Esophagus muscularis mucosa (tissue), 4 donors: ENCODE data around the gene BST1. TPM values are rescaled to one million over a fixed set of nuclear protein-coding genes. Genes with fewer than 3 reads are reported as not detected.

Experiments used
- DNase-seq: peaks from one replicate; pipeline ENCODE4 v3.0.0-alpha.2; 2017; ENCODE audit errors: extremely low spot score
- H3K27ac ChIP-seq, 4 donors: fragments of 200-600 bp; sonication (generic); replicated peaks in 1 of 4; 1 replicate in 3 of 4; 2 replicates in 1 of 4; pipeline ENCODE4 v1.5.1; 2016 to 2019; ENCODE audit warnings: mild to moderate bottlenecking in 1 of 4
- H3K27me3 ChIP-seq, 4 donors: fragments of 200-600 bp; sonication (generic); one replicate each; pipeline versions ENCODE4 v1.5.1 to v1.6.0; 2016 to 2019
- H3K36me3 ChIP-seq, 4 donors: fragments of 200-600 bp; sonication (generic); one replicate each; pipeline ENCODE4 v1.5.1; 2016 to 2019
- H3K4me1 ChIP-seq, 4 donors: fragments of 200-600 bp; sonication (generic); one replicate each; pipeline ENCODE4 v1.5.1; 2016 to 2019
- H3K4me3 ChIP-seq, 4 donors: fragments of 200-600 bp; sonication (generic); 1 replicate in 2 of 4; 2 replicates in 2 of 4; pipeline ENCODE4 v1.5.1; 2016 to 2019; ENCODE audit warnings: mild to moderate bottlenecking in 4 of 4, moderate library complexity in 1 of 4
- H3K9me3 ChIP-seq, 4 donors: fragments of 200-600 bp; sonication (generic); 1 replicate in 3 of 4; 2 replicates in 1 of 4; pipeline ENCODE4 v1.5.1; 2016 to 2019
- EP300 ChIP-seq: sonication (generic); formaldehyde crosslinking; IDR thresholded peaks from one replicate; pipeline ENCODE4 v1.6.1; 2017; ENCODE audit warnings: antibody characterized with exemption
- POLR2A ChIP-seq: fragments of 450-650 bp; IDR thresholded peaks from one replicate; pipeline ENCODE4 v1.6.1; 2017; ENCODE audit warnings: antibody characterized with exemption, moderate library complexity, mild to moderate bottlenecking, low read depth
- POLR2AphosphoS5 ChIP-seq, 2 donors: sonication (generic); formaldehyde crosslinking; IDR thresholded peaks; one replicate each; pipeline ENCODE4 v1.6.1; 2017; ENCODE audit warnings: antibody characterized with exemption in 2 of 2
- WGBS: methylation state at CpG from one replicate; pipeline ENCODE4 v1.1.5; 2018; 5-methylcytosine and 5-hydroxymethylcytosine counted together
- intact Hi-C: fragments of 100-400 bp; cut with DNase I; formaldehyde crosslinking; loops from one replicate; pipeline ENCODE4 v1.15.1; 2023
- total RNA-seq, 4 donors: library from RNA; depleted of rRNA; stranded (reverse); fragments of >200 nt; gene quantifications; one replicate each; pipeline versions ENCODE4 v1.1.0 to v1.2.1, GENCODE V29; 2016
- TF ChIP-seq, protein P1 (sequence below), 3 experiments: fragments of 200-600 bp in 2 of 3; fragments of 450-650 bp in 1 of 3; sonication (generic) in 2 of 3; IDR thresholded peaks; one replicate each; pipeline ENCODE4 v1.5.1; 2017 to 2019; ENCODE audit warnings: antibody characterized with exemption in 3 of 3, mild to moderate bottlenecking in 2 of 3, moderate library complexity in 1 of 3

Gene BST1
- total RNA-seq, 4 donors from 2014 or later = 2.5 to 6.0 (median 4.3) TPM

DNA sequence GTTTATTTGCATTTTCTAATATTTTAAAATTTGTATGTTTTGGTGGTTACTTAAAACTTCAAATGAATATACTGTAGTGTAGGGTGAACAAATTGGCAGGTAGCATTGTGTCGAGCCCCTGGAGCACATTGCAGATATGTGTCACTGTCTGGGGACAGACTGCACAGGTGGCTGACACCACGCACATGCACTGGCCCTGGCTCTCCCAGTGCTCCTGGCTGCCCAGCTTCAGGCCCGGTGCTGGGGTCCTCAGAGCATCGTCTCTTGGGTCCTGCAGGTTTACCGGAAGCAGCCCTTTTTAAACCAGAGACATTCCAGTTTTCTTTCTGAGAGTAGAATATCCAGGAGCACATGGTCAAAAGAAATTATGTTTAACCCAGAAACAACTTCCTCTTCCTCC lies 15.6 kb downstream of the BST1 start:
- no peak for TF ChIP-seq EP300
- TF ChIP-seq, protein P1, sequence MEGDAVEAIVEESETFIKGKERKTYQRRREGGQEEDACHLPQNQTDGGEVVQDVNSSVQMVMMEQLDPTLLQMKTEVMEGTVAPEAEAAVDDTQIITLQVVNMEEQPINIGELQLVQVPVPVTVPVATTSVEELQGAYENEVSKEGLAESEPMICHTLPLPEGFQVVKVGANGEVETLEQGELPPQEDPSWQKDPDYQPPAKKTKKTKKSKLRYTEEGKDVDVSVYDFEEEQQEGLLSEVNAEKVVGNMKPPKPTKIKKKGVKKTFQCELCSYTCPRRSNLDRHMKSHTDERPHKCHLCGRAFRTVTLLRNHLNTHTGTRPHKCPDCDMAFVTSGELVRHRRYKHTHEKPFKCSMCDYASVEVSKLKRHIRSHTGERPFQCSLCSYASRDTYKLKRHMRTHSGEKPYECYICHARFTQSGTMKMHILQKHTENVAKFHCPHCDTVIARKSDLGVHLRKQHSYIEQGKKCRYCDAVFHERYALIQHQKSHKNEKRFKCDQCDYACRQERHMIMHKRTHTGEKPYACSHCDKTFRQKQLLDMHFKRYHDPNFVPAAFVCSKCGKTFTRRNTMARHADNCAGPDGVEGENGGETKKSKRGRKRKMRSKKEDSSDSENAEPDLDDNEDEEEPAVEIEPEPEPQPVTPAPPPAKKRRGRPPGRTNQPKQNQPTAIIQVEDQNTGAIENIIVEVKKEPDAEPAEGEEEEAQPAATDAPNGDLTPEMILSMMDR (IDR thresholded peaks at IDR 0.05) = no peak
- no peaks in the 10 kb centered on the region for H3K27me3 ChIP-seq
- H3K27ac ChIP-seq = no peak overlapping the region
- peaks cover 4 to 36% (median 19%) of the 10 kb centered on the region in 4 donors for H3K4me1 ChIP-seq
- H3K36me3 ChIP-seq = no peaks in the 10 kb centered on the region
- intact Hi-C loops = no loop called here
- H3K9me3 ChIP-seq = no peaks in the 10 kb centered on the region
- no peak for DNase-seq
- H3K4me3 ChIP-seq = no peak overlapping the region
- 86% methylated on average over 5 of the region's 5 CpGs for whole genome bisulfite sequencing

DNA sequence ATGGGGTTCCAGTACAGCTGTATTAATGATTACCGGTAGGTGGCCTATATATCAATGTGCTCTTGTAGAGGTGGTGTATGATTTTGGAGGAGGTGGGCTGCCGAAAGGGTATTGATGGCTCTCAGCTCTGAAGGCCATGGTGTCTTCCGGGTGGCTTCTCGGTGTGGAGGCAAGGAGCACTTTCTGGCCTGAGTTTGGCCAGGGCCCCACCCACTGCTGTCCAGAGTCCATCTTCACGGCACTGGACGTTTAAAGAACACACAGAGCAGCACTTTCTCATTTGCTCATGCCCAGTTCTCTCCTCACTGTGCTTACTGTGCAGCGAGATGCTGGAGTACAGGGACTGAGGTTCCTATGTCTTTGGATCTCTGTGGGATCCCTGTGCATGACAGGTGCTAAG lies 16.1 kb downstream of the BST1 start:
- Histone ChIP-seq H3K27ac (no peak overlapping the region), H3K4me3 (no peak overlapping the region), H3K27me3 (no peaks in the 10 kb centered on the region), H3K9me3 (no peaks in the 10 kb centered on the region), H3K36me3 (peaks cover 0 to under 1% (median 0%) of the 10 kb centered on the region in 4 donors), H3K4me1 (peaks cover 4 to 36% (median 19%) of the 10 kb centered on the region in 4 donors)
- 82% methylated on average over 6 of the region's 7 CpGs for WGBS
- TF ChIP-seq, protein P1 (IDR thresholded peaks at IDR 0.05) = no peak
- TF ChIP-seq EP300 (no peak), POLR2AphosphoS5 (IDR thresholded peaks at IDR 0.05) (no peak), POLR2A (no peak)
- no peak for DNase-seq
- intact Hi-C loops = no loop called here

DNA sequence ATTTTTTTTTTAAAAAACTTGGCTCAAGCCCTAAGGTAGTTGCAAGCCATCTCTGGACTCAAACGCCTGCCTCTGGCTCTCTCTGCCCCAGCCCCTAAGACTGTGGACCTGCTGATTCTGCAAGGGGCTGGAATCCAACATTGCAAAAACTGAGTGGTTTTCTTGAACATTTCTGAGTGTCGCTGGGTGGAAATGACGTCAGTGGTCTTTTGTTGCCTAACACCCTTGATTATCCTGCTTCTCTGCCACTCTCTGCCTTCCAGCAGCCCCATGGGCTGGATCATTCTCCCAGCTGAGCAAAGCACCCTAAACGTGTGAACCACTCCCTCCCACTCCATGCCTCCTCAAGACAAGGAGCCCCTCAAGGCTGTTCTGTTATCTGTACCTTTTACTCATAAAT lies 16.6 kb downstream of the BST1 start:
- WGBS = 73% methylated on average over 4 of the region's 4 CpGs
- no peak for DNase-seq

DNA sequence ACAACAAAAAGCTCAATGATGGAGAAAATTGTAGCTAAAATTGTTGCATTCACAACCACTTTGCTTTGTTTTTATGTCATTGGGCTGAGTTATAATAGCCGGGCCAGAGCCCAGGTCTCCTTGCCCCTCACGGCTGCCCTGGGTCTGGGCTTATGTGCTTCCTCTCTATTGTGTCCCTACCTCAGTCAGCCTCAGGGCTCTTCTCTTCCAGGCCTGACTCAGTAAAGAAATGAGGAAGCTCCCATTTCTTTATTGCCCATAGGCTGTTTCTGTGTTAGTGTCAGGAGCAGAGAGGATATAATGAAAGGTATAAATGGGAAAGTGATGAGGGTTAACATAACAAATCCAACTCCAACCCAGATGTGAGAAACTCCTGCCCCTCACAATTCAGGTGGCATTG lies 18.0 kb downstream of the BST1 start:
- Histone ChIP-seq H3K9me3 (no peaks in the 10 kb centered on the region), H3K4me3 (no peak overlapping the region), H3K36me3 (peaks cover 0 to 5% (median 0%) of the 10 kb centered on the region in 4 donors), H3K4me1 (peaks cover 4 to 28% (median 16%) of the 10 kb centered on the region in 4 donors), H3K27ac (no peak overlapping the region), H3K27me3 (no peaks in the 10 kb centered on the region)
- intact Hi-C loops = no loop called here
- WGBS = 91% methylated on average over 2 of the region's 2 CpGs
- no peak for DNase-seq
- TF ChIP-seq POLR2A (no peak), POLR2AphosphoS5 (IDR thresholded peaks at IDR 0.05) (no peak), EP300 (no peak)
- TF ChIP-seq, protein P1 (IDR thresholded peaks at IDR 0.05) = no peak

More for the DNA sequence above, 16.6 kb downstream of the BST1 start:
- TF ChIP-seq, protein P1 (IDR thresholded peaks at IDR 0.05) = no peak
- TF ChIP-seq EP300 = no peak
- TF ChIP-seq POLR2A = no peak
- no peak for TF ChIP-seq POLR2AphosphoS5 (IDR thresholded peaks at IDR 0.05)
- Histone ChIP-seq H3K9me3 (no peaks in the 10 kb centered on the region), H3K4me3 (no peak overlapping the region), H3K36me3 (peaks cover 0 to 5% (median 0%) of the 10 kb centered on the region in 4 donors), H3K27ac (no peak overlapping the region), H3K27me3 (no peaks in the 10 kb centered on the region), H3K4me1 (peaks cover 4 to 33% (median 17%) of the 10 kb centered on the region in 4 donors)
- intact Hi-C loops = no loop called here

DNA sequence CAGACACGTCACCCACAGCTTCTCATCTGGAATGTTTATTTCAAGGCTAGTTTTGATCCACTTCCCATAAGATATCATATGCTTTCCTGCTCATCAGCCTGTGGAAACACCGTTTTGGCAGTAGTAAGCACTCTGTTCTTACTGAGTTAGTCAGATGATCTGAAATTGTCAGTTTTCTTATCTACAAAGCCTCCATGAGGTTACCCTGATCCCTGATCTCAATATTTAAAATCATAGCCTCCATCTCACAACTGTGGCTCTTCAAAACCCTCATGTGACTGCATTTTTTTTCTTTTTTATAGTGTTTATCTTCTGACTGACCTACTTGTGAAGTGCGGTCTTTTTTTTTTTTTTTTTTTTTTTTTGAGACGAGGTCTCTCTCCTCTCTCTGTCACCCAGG lies 22.7 kb downstream of the BST1 start:
- H3K36me3 ChIP-seq = peaks cover 0 to 5% (median 0%) of the 10 kb centered on the region in 4 donors
- intact Hi-C loops = no loop called here
- peaks cover 0 to 3% (median 0%) of the 10 kb centered on the region in 4 donors for H3K4me1 ChIP-seq
- no peak for DNase-seq
- no peak overlapping the region for H3K27ac ChIP-seq
- no peak overlapping the region for H3K4me3 ChIP-seq
- WGBS = 47% methylated on average over 4 of the region's 4 CpGs
- TF ChIP-seq POLR2AphosphoS5 (IDR thresholded peaks at IDR 0.05) = no peak
- no peak for TF ChIP-seq EP300
- TF ChIP-seq, protein P1 (IDR thresholded peaks at IDR 0.05) = no peak
- TF ChIP-seq POLR2A = no peak
- H3K9me3 ChIP-seq = no peaks in the 10 kb centered on the region
- H3K27me3 ChIP-seq = no peaks in the 10 kb centered on the region
